Measurements from ENCODE around the gene RAB11FIP3. TPM values are rescaled to one million over a fixed set of nuclear protein-coding genes. Genes with fewer than 3 reads are reported as not detected.

Gene RAB11FIP3
- total RNA-seq, 1 donor from 2014 or later = 34.9 TPM

GRCh38 chr16:535446-536405 lies 110.3 kb downstream of the RAB11FIP3 start:
- no peak for DNase-seq

- DNase-seq = no peak
These were observed 111.3 kb downstream of the RAB11FIP3 start for GRCh38 chr16:536746-537145.

GRCh38 chr16:537415-538335 lies 112.2 kb downstream of the RAB11FIP3 start:
- DNase-seq = no peak

GRCh38 chr16:539901-540530 lies 114.6 kb downstream of the RAB11FIP3 start:
- peak; percentile 30 for DNase-seq

GRCh38 chr16:540645-541340 lies 115.3 kb downstream of the RAB11FIP3 start:
- DNase-seq = no peak

- no peak for DNase-seq
These were observed 118.1 kb downstream of the RAB11FIP3 start for GRCh38 chr16:543301-544164.

- DNase-seq = no peak
These were observed 119.1 kb downstream of the RAB11FIP3 start for GRCh38 chr16:544517-544916.

GRCh38 chr16:546909-547770 lies 121.7 kb downstream of the RAB11FIP3 start:
- peak; percentile 46 for DNase-seq

- no peak for DNase-seq
These were observed 123.1 kb downstream of the RAB11FIP3 start for GRCh38 chr16:548586-548985.

GRCh38 chr16:549544-550263 lies 124.3 kb downstream of the RAB11FIP3 start:
- no peak for DNase-seq

GRCh38 chr16:551210-551609 lies 125.8 kb downstream of the RAB11FIP3 start:
- DNase-seq = no peak

- DNase-seq = no peak
These were observed 126.7 kb downstream of the RAB11FIP3 start for GRCh38 chr16:552171-552570.

- DNase-seq = no peak
These were observed 128.3 kb downstream of the RAB11FIP3 start for GRCh38 chr16:553601-554296.

GRCh38 chr16:554297-554621 lies 128.8 kb downstream of the RAB11FIP3 start:
- DNase-seq = no peak

- peak; percentile 62 for DNase-seq
These were observed 129.4 kb downstream of the RAB11FIP3 start for GRCh38 chr16:554640-555365.

- DNase-seq = no peak
These were observed 130.4 kb downstream of the RAB11FIP3 start for GRCh38 chr16:555528-556473.

Measured in dermis blood vessel endothelial cell (primary cell).